ENCODE results near the gene PDLIM4. TPM values are rescaled to one million over a fixed set of nuclear protein-coding genes. Genes with fewer than 3 reads are reported as not detected.

Gene PDLIM4
- polyA plus RNA-seq, 1 donor (not counting 4 experiments of a cell fraction or from before 2014, with no cell fraction given) = 38.3 TPM

DNA sequence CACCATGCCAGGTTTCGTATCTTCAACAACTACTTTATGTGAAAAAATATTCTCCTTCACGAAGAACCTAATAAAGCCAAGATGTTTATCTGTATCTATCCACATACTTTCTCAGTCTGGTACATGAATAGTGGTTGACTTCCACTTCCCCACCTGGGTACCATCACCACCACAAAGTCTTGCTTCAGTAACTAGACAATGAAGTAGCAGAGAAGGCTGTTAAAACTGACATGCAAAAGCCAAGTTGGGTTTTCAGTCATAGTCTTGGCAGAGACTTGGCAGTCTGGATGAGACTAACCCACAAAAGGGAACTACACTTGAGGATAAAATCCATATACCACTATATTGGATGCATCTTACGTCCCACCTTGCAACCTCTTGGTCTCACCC is 34.9 kb upstream of the PDLIM4 start:
- peaks cover 54% of the 10 kb centered on the region for H3K4me1 ChIP-seq (ENCODE audit: control insufficient read depth, extremely low read depth, insufficient read depth, low read length)
- H2AFZ ChIP-seq (ENCODE audit: control insufficient read depth, low read length) = no peak overlapping the region
- DNase-seq (ENCODE audit: low read depth, low spot score) = no peak
- no peak for FAIRE-seq
- H3K27me3 ChIP-seq (ENCODE audit: control insufficient read depth, extremely low read depth, insufficient read depth, low read length) = no peaks in the 10 kb centered on the region
- peaks cover 4 to 9% of the 10 kb centered on the region in 2 experiments for H3K36me3 ChIP-seq (ENCODE audit: control insufficient read depth in 2 of 2, extremely low read depth in 1 of 2, insufficient read depth in 2 of 2, low read length in 2 of 2)
- no peaks in the 10 kb centered on the region for H3K9me3 ChIP-seq (ENCODE audit: control insufficient read depth, low read depth, low read length)
- TF ChIP-seq, protein P1, sequence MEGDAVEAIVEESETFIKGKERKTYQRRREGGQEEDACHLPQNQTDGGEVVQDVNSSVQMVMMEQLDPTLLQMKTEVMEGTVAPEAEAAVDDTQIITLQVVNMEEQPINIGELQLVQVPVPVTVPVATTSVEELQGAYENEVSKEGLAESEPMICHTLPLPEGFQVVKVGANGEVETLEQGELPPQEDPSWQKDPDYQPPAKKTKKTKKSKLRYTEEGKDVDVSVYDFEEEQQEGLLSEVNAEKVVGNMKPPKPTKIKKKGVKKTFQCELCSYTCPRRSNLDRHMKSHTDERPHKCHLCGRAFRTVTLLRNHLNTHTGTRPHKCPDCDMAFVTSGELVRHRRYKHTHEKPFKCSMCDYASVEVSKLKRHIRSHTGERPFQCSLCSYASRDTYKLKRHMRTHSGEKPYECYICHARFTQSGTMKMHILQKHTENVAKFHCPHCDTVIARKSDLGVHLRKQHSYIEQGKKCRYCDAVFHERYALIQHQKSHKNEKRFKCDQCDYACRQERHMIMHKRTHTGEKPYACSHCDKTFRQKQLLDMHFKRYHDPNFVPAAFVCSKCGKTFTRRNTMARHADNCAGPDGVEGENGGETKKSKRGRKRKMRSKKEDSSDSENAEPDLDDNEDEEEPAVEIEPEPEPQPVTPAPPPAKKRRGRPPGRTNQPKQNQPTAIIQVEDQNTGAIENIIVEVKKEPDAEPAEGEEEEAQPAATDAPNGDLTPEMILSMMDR (optimal IDR thresholded peaks at IDR 0.05 in 1 of 3, IDR thresholded peaks at IDR 0.05 in 1 of 3, conservative IDR thresholded peaks at IDR 0.05 in 1 of 3; ENCODE audit: extremely low read depth in 1 of 3, insufficient read depth in 2 of 3, low read length in 3 of 3) = no peak
- no peak for TF ChIP-seq EZH2 (IDR thresholded peaks at IDR 0.05; ENCODE audit: low read length)
- H4K20me1 ChIP-seq (ENCODE audit: control insufficient read depth, extremely low read depth, insufficient read depth, low read length) = no peaks in the 10 kb centered on the region
- no peak overlapping the region for H3K4me2 ChIP-seq (ENCODE audit: control insufficient read depth, extremely low read depth, insufficient read depth, low read depth, low read length)
- no peak overlapping the region for H3K27ac ChIP-seq (ENCODE audit: control insufficient read depth, insufficient read depth, low read length)
- dilution Hi-C loops (cut with MboI; ENCODE audit: extremely low pct_ligation_motif_present, low sequenced_read_pairs) = no loop called here
- no peak overlapping the region for H3K4me3 ChIP-seq (ENCODE audit: control insufficient read depth in 2 of 3, extremely low read depth in 1 of 3, insufficient read depth in 2 of 3, low read depth in 1 of 3, low read length in 3 of 3)
- H3K9me1 ChIP-seq (ENCODE audit: control insufficient read depth, extremely low read depth, insufficient read depth, low read length) = no peaks in the 10 kb centered on the region
- H3K9ac ChIP-seq (ENCODE audit: control insufficient read depth, extremely low read depth, insufficient read depth, low read length) = no peak overlapping the region
- peaks cover 51% of the 10 kb centered on the region for H3K79me2 ChIP-seq (ENCODE audit: control insufficient read depth, insufficient read depth, low read length)

DNA sequence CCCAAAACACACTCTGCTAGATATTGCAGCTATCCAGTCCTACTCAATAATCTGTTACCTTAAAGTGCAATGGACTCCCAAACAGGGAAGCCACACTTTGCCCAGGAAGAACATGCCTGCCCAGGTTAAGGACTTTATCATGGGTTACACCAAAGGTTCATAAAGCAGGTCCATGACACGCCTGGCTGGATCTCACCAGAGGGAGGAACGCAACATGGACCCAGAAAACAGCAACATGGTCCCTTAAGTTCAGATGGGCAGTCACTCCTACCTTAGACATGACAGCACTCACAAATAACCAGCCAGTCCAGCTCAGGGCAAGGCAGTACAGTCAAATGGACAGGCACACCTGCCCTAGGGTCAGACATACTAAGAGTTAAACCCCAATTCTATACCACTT is 33.6 kb upstream of the PDLIM4 start:
- DNase-seq (ENCODE audit: low read depth, low spot score) (no peak), FAIRE-seq (no peak)
- Histone ChIP-seq H2AFZ (ENCODE audit: control insufficient read depth, low read length) (no peak overlapping the region), H4K20me1 (ENCODE audit: control insufficient read depth, extremely low read depth, insufficient read depth, low read length) (no peaks in the 10 kb centered on the region), H3K4me3 (ENCODE audit: control insufficient read depth in 2 of 3, extremely low read depth in 1 of 3, insufficient read depth in 2 of 3, low read depth in 1 of 3, low read length in 3 of 3) (no peak overlapping the region), H3K79me2 (ENCODE audit: control insufficient read depth, insufficient read depth, low read length) (peaks cover 45% of the 10 kb centered on the region), H3K27me3 (ENCODE audit: control insufficient read depth, extremely low read depth, insufficient read depth, low read length) (no peaks in the 10 kb centered on the region), H3K9me3 (ENCODE audit: control insufficient read depth, low read depth, low read length) (no peaks in the 10 kb centered on the region), H3K9ac (ENCODE audit: control insufficient read depth, extremely low read depth, insufficient read depth, low read length) (no peak overlapping the region), H3K4me2 (ENCODE audit: control insufficient read depth, extremely low read depth, insufficient read depth, low read depth, low read length) (no peak overlapping the region), H3K4me1 (ENCODE audit: control insufficient read depth, extremely low read depth, insufficient read depth, low read length) (peaks cover 54% of the 10 kb centered on the region), H3K9me1 (ENCODE audit: control insufficient read depth, extremely low read depth, insufficient read depth, low read length) (no peaks in the 10 kb centered on the region), H3K27ac (ENCODE audit: control insufficient read depth, insufficient read depth, low read length) (no peak overlapping the region), H3K36me3 (ENCODE audit: control insufficient read depth in 2 of 2, extremely low read depth in 1 of 2, insufficient read depth in 2 of 2, low read length in 2 of 2) (no peaks in the 10 kb centered on the region)
- TF ChIP-seq, protein P1 (optimal IDR thresholded peaks at IDR 0.05 in 1 of 3, IDR thresholded peaks at IDR 0.05 in 1 of 3, conservative IDR thresholded peaks at IDR 0.05 in 1 of 3; ENCODE audit: extremely low read depth in 1 of 3, insufficient read depth in 2 of 3, low read length in 3 of 3) = no peak
- TF ChIP-seq EZH2 (IDR thresholded peaks at IDR 0.05; ENCODE audit: low read length) = no peak
- dilution Hi-C loops (cut with MboI; ENCODE audit: extremely low pct_ligation_motif_present, low sequenced_read_pairs) = no loop called here

Data from keratinocyte (primary cell).